Measurements from ENCODE around the gene DRD2.

DRD2 gene

DNA sequence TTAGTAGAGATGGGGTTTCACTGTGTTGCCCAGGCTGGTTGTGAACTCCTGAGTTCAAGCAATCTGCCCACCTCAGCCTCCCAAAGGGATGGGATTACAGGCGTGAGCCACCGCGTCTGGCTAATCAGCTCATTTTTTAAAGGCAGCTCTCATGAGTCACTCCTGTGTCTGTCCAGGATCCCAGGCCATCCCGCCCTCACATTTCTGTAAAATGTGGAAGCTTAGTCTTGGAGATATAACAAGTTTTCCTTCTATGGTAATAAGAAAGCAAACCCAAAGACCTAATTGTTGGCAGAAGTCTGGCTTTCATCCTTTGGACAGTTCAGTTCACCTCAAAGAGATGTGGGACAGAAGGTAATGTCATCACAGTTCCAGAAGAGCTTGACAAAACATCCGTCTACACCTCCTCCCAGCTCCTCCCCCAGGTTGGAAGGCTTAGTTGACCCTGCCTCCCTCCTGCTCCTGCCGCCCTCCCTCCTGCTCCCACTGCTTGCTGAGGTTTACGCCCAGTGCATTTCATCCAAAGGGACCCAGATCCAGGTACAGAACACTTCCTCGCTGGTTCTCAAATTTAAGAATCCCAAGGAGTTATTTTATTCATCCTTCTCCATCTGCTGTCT, 6.4 kb downstream of the DRD2 start:
- Histone ChIP-seq H3K27ac (ENCODE audit: insufficient read depth, low read length, poor library complexity, severe bottlenecking) (no peak overlapping the region), H3K36me3 (ENCODE audit: control insufficient read depth, insufficient read depth, low read length) (no peaks in the 10 kb centered on the region), H3K27me3 (replicated peaks; ENCODE audit: control insufficient read depth, insufficient read depth, low read length, poor library complexity, severe bottlenecking) (peaks cover 4% of the 10 kb centered on the region), H3K4me1 (ENCODE audit: control insufficient read depth, insufficient read depth, low read length, poor library complexity, severe bottlenecking) (no peaks in the 10 kb centered on the region), H3K9me3 (ENCODE audit: control insufficient read depth, low read length) (no peaks in the 10 kb centered on the region), H3K4me3 (ENCODE audit: insufficient read depth, low read depth, low read length, poor library complexity, severe bottlenecking) (no peak overlapping the region)
- no peak for DNase-seq

DNA sequence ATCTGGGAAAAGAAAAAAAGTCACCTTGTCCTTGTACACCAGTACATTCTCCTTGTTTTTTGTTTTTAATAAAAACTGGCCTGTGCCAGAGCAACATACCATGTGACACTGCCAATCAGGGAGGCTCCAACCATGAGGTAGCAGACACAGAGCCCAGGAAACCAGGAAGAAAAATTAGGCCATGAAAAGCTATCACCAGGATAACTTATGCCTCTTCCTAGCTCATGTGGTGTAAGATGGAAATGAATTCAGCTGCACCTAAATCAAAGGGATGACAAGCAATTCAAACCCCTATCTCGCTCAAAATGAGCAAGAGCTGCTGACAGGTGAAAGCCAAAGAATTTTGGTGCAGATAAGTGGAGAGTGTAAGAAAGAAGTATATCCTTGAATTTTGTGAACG, 7.7 kb downstream of the DRD2 start:
- Histone ChIP-seq H3K27me3 (replicated peaks; ENCODE audit: control insufficient read depth, insufficient read depth, low read length, poor library complexity, severe bottlenecking) (peaks cover 2% of the 10 kb centered on the region), H3K9me3 (ENCODE audit: control insufficient read depth, low read length) (no peaks in the 10 kb centered on the region), H3K4me1 (ENCODE audit: control insufficient read depth, insufficient read depth, low read length, poor library complexity, severe bottlenecking) (no peaks in the 10 kb centered on the region), H3K36me3 (ENCODE audit: control insufficient read depth, insufficient read depth, low read length) (no peaks in the 10 kb centered on the region), H3K27ac (ENCODE audit: insufficient read depth, low read length, poor library complexity, severe bottlenecking) (no peak overlapping the region), H3K4me3 (ENCODE audit: insufficient read depth, low read depth, low read length, poor library complexity, severe bottlenecking) (no peak overlapping the region)
- no peak for DNase-seq

- H3K36me3 ChIP-seq (ENCODE audit: control insufficient read depth, insufficient read depth, low read length) = no peaks in the 10 kb centered on the region
- no peaks in the 10 kb centered on the region for H3K4me1 ChIP-seq (ENCODE audit: control insufficient read depth, insufficient read depth, low read length, poor library complexity, severe bottlenecking)
- H3K27ac ChIP-seq (ENCODE audit: insufficient read depth, low read length, poor library complexity, severe bottlenecking) = no peak overlapping the region
- DNase-seq = no peak
- no peaks in the 10 kb centered on the region for H3K9me3 ChIP-seq (ENCODE audit: control insufficient read depth, low read length)
- H3K27me3 ChIP-seq (replicated peaks; ENCODE audit: control insufficient read depth, insufficient read depth, low read length, poor library complexity, severe bottlenecking) = peaks cover 2% of the 10 kb centered on the region
- no peak overlapping the region for H3K4me3 ChIP-seq (ENCODE audit: insufficient read depth, low read depth, low read length, poor library complexity, severe bottlenecking)
Measured at GRCh38 chr11:113465786-113466185, 9.4 kb downstream of the DRD2 start.

- H3K9me3 ChIP-seq (ENCODE audit: control insufficient read depth, low read length) = no peaks in the 10 kb centered on the region
- peaks cover 2% of the 10 kb centered on the region for H3K27me3 ChIP-seq (replicated peaks; ENCODE audit: control insufficient read depth, insufficient read depth, low read length, poor library complexity, severe bottlenecking)
- no peak for DNase-seq
- no peaks in the 10 kb centered on the region for H3K36me3 ChIP-seq (ENCODE audit: control insufficient read depth, insufficient read depth, low read length)
- no peaks in the 10 kb centered on the region for H3K4me1 ChIP-seq (ENCODE audit: control insufficient read depth, insufficient read depth, low read length, poor library complexity, severe bottlenecking)
- no peak overlapping the region for H3K27ac ChIP-seq (ENCODE audit: insufficient read depth, low read length, poor library complexity, severe bottlenecking)
- H3K4me3 ChIP-seq (ENCODE audit: insufficient read depth, low read depth, low read length, poor library complexity, severe bottlenecking) = no peak overlapping the region
Measured at GRCh38 chr11:113464416-113464815, 10.8 kb downstream of the DRD2 start.

DNA sequence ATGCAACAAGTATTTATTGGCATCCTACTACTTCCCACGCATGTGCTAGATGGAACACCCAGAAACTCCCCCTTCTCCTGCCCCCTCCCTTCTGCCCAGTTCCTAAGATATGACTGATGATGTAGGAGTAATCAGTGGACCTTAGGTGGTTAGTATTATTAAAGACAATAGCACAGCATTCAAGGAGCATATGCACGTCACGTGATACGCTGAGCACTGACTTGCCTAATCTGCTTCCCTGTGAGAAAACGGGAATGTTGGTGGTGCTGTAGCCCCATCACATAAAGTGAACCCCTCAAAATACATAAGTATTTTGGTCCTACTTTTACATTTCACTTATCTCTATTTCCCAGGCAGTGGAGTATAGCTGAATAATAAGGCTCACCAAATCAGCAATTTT, 12.4 kb downstream of the DRD2 start:
- Histone ChIP-seq H3K36me3 (ENCODE audit: control insufficient read depth, insufficient read depth, low read length) (no peaks in the 10 kb centered on the region), H3K4me3 (ENCODE audit: insufficient read depth, low read depth, low read length, poor library complexity, severe bottlenecking) (no peak overlapping the region), H3K4me1 (ENCODE audit: control insufficient read depth, insufficient read depth, low read length, poor library complexity, severe bottlenecking) (no peaks in the 10 kb centered on the region), H3K9me3 (ENCODE audit: control insufficient read depth, low read length) (no peaks in the 10 kb centered on the region), H3K27me3 (replicated peaks; ENCODE audit: control insufficient read depth, insufficient read depth, low read length, poor library complexity, severe bottlenecking) (no peaks in the 10 kb centered on the region), H3K27ac (ENCODE audit: insufficient read depth, low read length, poor library complexity, severe bottlenecking) (no peak overlapping the region)
- no peak for DNase-seq

GRCh38 chr11:113461639-113462038, 13.6 kb downstream of the DRD2 start:
- Histone ChIP-seq H3K27me3 (replicated peaks; ENCODE audit: control insufficient read depth, insufficient read depth, low read length, poor library complexity, severe bottlenecking) (no peaks in the 10 kb centered on the region), H3K4me3 (ENCODE audit: insufficient read depth, low read depth, low read length, poor library complexity, severe bottlenecking) (no peak overlapping the region), H3K9me3 (ENCODE audit: control insufficient read depth, low read length) (no peaks in the 10 kb centered on the region), H3K4me1 (ENCODE audit: control insufficient read depth, insufficient read depth, low read length, poor library complexity, severe bottlenecking) (no peaks in the 10 kb centered on the region), H3K27ac (ENCODE audit: insufficient read depth, low read length, poor library complexity, severe bottlenecking) (no peak overlapping the region), H3K36me3 (ENCODE audit: control insufficient read depth, insufficient read depth, low read length) (no peaks in the 10 kb centered on the region)
- DNase-seq = no peak

GRCh38 chr11:113460469-113460868, 14.7 kb downstream of the DRD2 start:
- no peak for DNase-seq
- Histone ChIP-seq H3K9me3 (ENCODE audit: control insufficient read depth, low read length) (no peaks in the 10 kb centered on the region), H3K36me3 (ENCODE audit: control insufficient read depth, insufficient read depth, low read length) (no peaks in the 10 kb centered on the region), H3K27ac (ENCODE audit: insufficient read depth, low read length, poor library complexity, severe bottlenecking) (no peak overlapping the region), H3K4me1 (ENCODE audit: control insufficient read depth, insufficient read depth, low read length, poor library complexity, severe bottlenecking) (no peaks in the 10 kb centered on the region), H3K4me3 (ENCODE audit: insufficient read depth, low read depth, low read length, poor library complexity, severe bottlenecking) (no peak overlapping the region), H3K27me3 (replicated peaks; ENCODE audit: control insufficient read depth, insufficient read depth, low read length, poor library complexity, severe bottlenecking) (no peaks in the 10 kb centered on the region)

GRCh38 chr11:113458189-113458588, 17.0 kb downstream of the DRD2 start:
- Histone ChIP-seq H3K27me3 (replicated peaks; ENCODE audit: control insufficient read depth, insufficient read depth, low read length, poor library complexity, severe bottlenecking) (peaks cover 2% of the 10 kb centered on the region), H3K9me3 (ENCODE audit: control insufficient read depth, low read length) (no peaks in the 10 kb centered on the region), H3K36me3 (ENCODE audit: control insufficient read depth, insufficient read depth, low read length) (no peaks in the 10 kb centered on the region), H3K27ac (ENCODE audit: insufficient read depth, low read length, poor library complexity, severe bottlenecking) (no peak overlapping the region), H3K4me3 (ENCODE audit: insufficient read depth, low read depth, low read length, poor library complexity, severe bottlenecking) (no peak overlapping the region), H3K4me1 (ENCODE audit: control insufficient read depth, insufficient read depth, low read length, poor library complexity, severe bottlenecking) (no peaks in the 10 kb centered on the region)
- no peak for DNase-seq

- Histone ChIP-seq H3K4me1 (ENCODE audit: control insufficient read depth, insufficient read depth, low read length, poor library complexity, severe bottlenecking) (no peaks in the 10 kb centered on the region), H3K36me3 (ENCODE audit: control insufficient read depth, insufficient read depth, low read length) (no peaks in the 10 kb centered on the region), H3K27ac (ENCODE audit: insufficient read depth, low read length, poor library complexity, severe bottlenecking) (no peak overlapping the region), H3K27me3 (replicated peaks; ENCODE audit: control insufficient read depth, insufficient read depth, low read length, poor library complexity, severe bottlenecking) (peaks cover 2% of the 10 kb centered on the region), H3K4me3 (ENCODE audit: insufficient read depth, low read depth, low read length, poor library complexity, severe bottlenecking) (no peak overlapping the region), H3K9me3 (ENCODE audit: control insufficient read depth, low read length) (no peaks in the 10 kb centered on the region)
- DNase-seq = no peak
Measured at GRCh38 chr11:113457784-113458183, 17.4 kb downstream of the DRD2 start.

- DNase-seq = no peak
- Histone ChIP-seq H3K9me3 (ENCODE audit: control insufficient read depth, low read length) (no peaks in the 10 kb centered on the region), H3K27ac (ENCODE audit: insufficient read depth, low read length, poor library complexity, severe bottlenecking) (no peak overlapping the region), H3K4me3 (ENCODE audit: insufficient read depth, low read depth, low read length, poor library complexity, severe bottlenecking) (no peak overlapping the region), H3K36me3 (ENCODE audit: control insufficient read depth, insufficient read depth, low read length) (no peaks in the 10 kb centered on the region), H3K4me1 (ENCODE audit: control insufficient read depth, insufficient read depth, low read length, poor library complexity, severe bottlenecking) (no peaks in the 10 kb centered on the region), H3K27me3 (replicated peaks; ENCODE audit: control insufficient read depth, insufficient read depth, low read length, poor library complexity, severe bottlenecking) (peaks cover 2% of the 10 kb centered on the region)
Measured at GRCh38 chr11:113454455-113454854, 20.7 kb downstream of the DRD2 start.
